GM12801 (cell line): ENCODE measurements around the gene STAC.

ENCODE experiments used
- TF ChIP-seq, protein P1 (sequence below): IDR thresholded peaks from one replicate; pipeline ENCODE4 v1.5.1; 2011; ENCODE audit warnings: control low read depth; ENCODE audit not compliant: insufficient read length; ENCODE audit errors: extremely low read depth

The STAC gene

DNA sequence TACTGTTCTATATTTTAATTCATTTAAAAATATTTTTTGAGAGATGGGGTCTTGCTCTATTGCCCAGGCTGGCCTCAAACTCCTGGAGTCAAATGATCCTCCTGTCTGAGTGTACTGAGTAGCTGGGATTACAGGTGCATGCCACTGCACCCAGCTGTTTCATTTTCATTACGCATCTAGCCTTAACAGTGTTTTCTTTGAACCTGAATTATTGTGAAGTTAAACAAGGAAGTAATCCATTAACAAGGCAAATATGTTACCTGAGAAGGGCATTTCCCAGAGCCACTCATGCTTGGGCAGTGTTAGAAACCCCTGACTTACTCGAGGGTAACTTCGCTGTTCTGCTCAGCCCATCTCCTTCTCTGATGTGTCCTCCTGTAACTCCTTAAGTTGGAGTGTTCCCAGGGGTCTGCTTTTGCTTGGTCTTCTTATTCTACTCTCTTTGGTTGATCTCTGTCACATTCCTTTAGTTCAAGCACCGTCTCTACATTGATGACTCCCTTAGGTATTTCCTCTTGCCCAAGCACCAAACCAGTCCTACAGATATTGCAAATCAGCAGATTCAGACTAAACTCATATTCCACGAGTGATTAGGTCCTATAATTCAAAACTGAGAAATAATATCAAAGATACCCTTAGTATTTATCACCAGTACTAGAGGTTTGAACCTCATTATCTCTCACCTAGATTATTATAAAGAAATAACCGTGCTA lies 107.9 kb downstream of the STAC start:
- TF ChIP-seq, protein P1, sequence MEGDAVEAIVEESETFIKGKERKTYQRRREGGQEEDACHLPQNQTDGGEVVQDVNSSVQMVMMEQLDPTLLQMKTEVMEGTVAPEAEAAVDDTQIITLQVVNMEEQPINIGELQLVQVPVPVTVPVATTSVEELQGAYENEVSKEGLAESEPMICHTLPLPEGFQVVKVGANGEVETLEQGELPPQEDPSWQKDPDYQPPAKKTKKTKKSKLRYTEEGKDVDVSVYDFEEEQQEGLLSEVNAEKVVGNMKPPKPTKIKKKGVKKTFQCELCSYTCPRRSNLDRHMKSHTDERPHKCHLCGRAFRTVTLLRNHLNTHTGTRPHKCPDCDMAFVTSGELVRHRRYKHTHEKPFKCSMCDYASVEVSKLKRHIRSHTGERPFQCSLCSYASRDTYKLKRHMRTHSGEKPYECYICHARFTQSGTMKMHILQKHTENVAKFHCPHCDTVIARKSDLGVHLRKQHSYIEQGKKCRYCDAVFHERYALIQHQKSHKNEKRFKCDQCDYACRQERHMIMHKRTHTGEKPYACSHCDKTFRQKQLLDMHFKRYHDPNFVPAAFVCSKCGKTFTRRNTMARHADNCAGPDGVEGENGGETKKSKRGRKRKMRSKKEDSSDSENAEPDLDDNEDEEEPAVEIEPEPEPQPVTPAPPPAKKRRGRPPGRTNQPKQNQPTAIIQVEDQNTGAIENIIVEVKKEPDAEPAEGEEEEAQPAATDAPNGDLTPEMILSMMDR, result no peak

DNA sequence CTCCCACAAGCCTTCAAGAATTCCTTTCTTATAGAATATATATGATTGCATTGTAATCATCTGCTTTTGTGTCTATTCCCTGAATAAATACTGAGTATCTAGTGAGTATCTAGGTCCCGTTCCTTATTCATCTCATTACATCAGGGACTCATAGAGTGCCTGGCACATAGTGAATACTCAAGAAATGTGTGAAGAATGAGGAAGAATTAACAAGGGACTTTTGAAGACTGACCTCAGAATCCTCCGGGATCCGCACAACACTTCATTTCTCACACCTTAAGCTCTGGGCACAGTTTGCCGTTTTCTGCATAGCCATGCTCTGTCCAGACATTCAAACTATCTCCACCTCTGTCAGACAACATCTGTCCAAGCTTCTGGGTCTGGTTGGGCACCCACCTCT lies 108.8 kb downstream of the STAC start:
- TF ChIP-seq, protein P1, result no peak

DNA sequence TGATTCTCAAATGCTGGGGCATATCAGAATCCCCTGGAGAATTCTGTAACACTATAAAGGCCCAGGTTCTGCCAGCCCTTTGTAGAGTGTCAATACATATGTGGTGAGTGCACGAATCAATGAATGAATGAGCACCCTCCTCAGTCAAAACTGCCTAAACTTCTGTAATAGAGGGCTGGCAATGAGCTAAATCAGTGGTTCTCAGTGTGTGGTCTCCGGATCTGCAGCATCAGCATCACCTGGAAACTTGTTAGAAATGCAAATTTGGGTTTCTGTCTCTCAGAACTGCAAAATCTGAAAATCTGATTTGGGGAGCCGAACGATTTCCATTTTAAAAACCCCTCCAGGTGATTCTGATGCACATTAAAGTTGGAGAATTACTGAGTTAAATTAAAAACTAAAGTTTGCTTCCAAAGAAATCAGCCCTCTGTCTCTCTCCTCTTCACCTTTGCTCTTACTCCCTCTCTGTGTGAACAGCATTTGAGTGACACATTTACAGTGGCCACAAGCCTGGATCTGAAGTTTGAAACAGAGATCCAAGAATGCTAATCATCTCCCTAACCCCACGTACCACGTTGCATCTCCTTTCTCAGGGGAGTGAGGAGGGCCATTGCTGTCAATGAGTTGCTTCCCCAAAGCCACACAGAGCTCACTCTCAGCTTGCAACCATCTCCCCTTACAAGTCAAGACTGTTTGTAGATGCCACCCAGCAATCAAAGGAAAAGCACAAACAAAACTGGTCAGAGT lies 109.5 kb downstream of the STAC start:
- TF ChIP-seq, protein P1, result no peak

DNA sequence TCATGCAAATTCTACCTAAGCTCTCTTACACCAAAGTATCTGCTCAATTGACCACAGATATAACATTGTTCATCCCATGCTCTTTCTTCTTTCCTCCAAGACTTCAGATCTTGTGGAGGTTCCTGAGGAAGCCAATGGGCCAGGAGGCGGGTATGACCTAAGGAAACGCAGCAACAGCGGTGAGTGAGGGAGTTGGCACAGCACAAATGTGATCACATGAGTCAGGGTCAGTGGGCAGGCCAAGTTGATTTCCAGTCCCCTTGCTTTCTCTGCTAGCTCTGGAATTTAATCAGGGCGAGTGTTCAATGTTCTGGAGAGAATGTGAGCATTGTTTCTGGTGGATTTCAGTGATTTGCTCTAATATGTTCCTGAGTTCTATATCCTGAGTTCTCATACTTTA lies 112.7 kb downstream of the STAC start:
- TF ChIP-seq, protein P1, result no peak

DNA sequence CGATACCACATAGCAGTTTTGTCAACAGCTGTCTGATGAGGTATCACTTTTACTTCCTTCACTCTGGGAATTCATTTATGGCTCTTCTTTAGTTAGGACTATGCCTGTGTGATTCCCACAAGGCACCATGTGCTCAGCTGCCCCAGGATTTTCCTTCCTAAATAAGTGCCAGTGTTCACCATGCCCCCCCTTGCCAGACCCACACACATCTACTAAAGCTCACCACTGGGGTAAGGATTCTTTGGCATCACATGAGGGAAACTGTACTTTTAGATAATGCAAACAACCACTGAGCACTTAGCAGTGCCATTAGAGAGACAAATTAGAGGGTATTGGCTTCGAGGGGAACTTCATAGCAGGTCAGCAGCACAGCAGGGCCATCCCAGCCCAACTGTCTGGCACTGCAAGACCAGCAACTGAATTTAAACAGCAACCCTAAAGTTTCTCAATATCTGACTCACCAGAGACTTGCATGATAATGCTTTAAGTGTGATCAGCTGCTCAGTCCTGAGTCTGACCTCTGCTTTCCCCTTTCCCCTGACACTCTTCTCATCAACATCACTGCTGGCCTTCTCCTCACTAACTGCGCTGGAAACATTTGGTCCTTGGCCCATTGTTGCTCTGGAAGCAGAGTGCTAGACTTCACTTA lies 114.3 kb downstream of the STAC start:
- TF ChIP-seq, protein P1, result no peak

DNA sequence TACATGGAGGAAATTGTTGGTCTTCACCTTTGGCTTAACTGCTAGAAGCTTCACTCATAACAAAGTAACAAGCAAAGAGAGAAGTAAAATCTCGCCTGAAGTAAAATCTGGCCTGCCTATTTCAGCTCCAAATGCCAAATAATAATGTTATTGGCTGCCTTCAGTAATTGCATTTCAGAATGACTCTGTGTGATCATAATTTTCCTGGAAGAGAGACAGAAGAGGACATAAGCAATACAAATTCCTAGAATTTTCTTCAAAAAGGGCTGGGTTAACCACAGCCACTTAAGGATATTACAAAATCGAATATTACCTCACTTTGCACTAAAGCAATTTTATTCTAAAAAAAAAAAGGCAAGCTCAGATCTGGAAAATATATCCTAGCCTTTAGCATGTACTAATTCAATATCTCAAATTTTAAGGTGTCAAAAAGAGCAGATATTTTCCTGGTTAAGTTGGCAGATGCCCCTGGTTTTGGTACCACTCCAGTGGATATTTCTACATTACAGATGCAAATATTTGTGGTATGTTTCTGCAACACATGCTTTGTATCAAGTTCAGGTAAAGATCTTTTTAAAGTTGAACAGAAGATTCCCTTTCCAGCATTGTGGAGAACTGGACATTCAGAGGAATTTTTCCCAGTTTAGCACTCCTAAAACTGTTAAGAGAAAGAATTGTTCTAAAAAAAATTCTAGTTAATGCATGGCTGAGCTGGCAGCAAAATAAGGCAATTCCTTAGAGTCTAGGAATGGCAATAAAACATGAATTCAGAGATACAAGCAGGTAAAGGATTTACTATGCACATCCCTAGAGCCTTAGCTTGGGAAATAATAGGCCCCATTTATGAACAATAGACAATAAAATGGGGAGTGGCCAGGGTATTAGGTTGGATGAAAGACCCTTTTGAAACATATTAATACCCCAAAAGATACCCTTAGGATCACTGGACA lies 116.7 kb downstream of the STAC start:
- TF ChIP-seq, protein P1, result no peak

DNA sequence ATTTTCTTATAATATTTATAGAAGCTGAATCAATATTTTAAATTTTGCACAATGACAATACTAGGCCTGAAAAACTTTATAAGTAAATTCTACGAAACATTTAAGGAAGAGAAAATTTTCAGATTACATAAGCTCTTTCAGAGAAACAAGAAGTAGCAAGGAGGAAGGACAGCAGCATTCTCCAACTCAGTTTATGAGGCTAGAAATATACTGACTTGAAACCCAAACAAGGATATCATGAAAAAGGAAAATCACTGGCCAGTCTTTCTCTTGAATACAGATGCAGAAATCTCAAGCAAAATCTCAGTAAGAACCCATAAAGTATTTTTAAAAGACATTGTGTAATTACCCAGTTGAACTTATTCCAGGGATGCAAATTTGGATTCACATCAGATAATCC lies 121.3 kb downstream of the STAC start:
- TF ChIP-seq, protein P1, result no peak
